Endothelial cell of umbilical vein (primary cell): ENCODE measurements around the gene PSMB3. TPM values are rescaled to one million over a fixed set of nuclear protein-coding genes. Genes with fewer than 3 reads are reported as not detected.

ENCODE experiments used
- BruUV-seq: library from RNA; stranded (reverse); fragments of 400-500 nt; replicated peaks from 2 replicates; lab custom pipeline; 2021; lab: Mats Ljungman, UMichigan
- CTCF ChIA-PET: fragments of 300-600, 350-600 bp; sonication (Branson Sonifier 250); formaldehyde crosslinking; loops from one replicate; lab custom pipeline; 2021; ENCODE audit warnings: antibody characterized with exemption, inconsistent platforms; lab: Charles Lee
- POLR2A ChIA-PET: fragments of 300-600, 350-600 bp; sonication (Branson Sonifier 250); formaldehyde crosslinking; loops from one replicate; lab custom pipeline; 2021; ENCODE audit warnings: antibody characterized with exemption, inconsistent platforms; lab: Charles Lee
- DNase-seq: peaks from one replicate; pipeline ENCODE4 v3.0.0-alpha.2; 2011; ENCODE audit warnings: low read depth, low spot score
- FAIRE-seq: peaks from 2 replicates; lab custom pipeline; 2011; peaks lifted over from hg19 to GRCh38; lab: Jason Lieb, UNC
- H2AFZ ChIP-seq: 2 replicates; pipeline ENCODE4 v1.6.0; 2012; ENCODE audit warnings: low read depth, low read length, control low read depth, inconsistent platforms
- H3K27ac ChIP-seq: 2 replicates; pipeline ENCODE4 v1.5.1; 2011; ENCODE audit warnings: low read depth, mild to moderate bottlenecking, control low read depth, low read length, moderate library complexity; ENCODE audit not compliant: insufficient read depth
- H3K27me3 ChIP-seq, 2 experiments: 2 replicates each; pipeline versions ENCODE4 v1.6.0 to v1.6.1; 2011; ENCODE audit warnings: low read length in 2 of 2, mixed read lengths in 1 of 2; ENCODE audit not compliant: control insufficient read depth in 2 of 2, insufficient read depth in 2 of 2
- H3K36me3 ChIP-seq, 2 experiments: 2 replicates in 1 of 2; 3 replicates in 1 of 2; pipeline ENCODE4 v1.5.1; 2011; ENCODE audit warnings: low read length in 2 of 2, mild to moderate bottlenecking in 1 of 2, moderate library complexity in 1 of 2; ENCODE audit not compliant: control insufficient read depth in 2 of 2, insufficient read depth in 2 of 2; ENCODE audit errors: extremely low read depth in 1 of 2
- H3K4me1 ChIP-seq: 3 replicates; pipeline ENCODE4 v1.5.1; 2011; ENCODE audit warnings: mild to moderate bottlenecking, low read length; ENCODE audit not compliant: control insufficient read depth, insufficient read depth; ENCODE audit errors: extremely low read depth
- H3K4me2 ChIP-seq: 2 replicates; pipeline ENCODE4 v1.6.1; 2011; ENCODE audit warnings: low read length, control low read depth, mixed read lengths; ENCODE audit not compliant: insufficient read depth
- H3K4me3 ChIP-seq, 3 experiments: fragments of 200-600 bp in 1 of 3; sonication (generic), shearing (Covaris generic) in 1 of 3; replicated peaks in 1 of 3; 2 replicates each; pipeline ENCODE4 v1.5.1; 2011 to 2016; ENCODE audit warnings: control low read depth in 3 of 3, low read length in 3 of 3, mild to moderate bottlenecking in 2 of 3, inconsistent platforms in 1 of 3, low read depth in 1 of 3, moderate library complexity in 1 of 3; ENCODE audit not compliant: insufficient read depth in 1 of 3
- H3K79me2 ChIP-seq: 2 replicates; pipeline ENCODE4 v1.6.0; 2012; ENCODE audit warnings: low read length, inconsistent platforms; ENCODE audit not compliant: control insufficient read depth, insufficient read depth
- H3K9ac ChIP-seq: replicated peaks from 2 replicates; pipeline ENCODE3; 2011; ENCODE audit warnings: low read length, control low read depth; ENCODE audit not compliant: insufficient read depth; ENCODE audit errors: extremely low read depth
- H3K9me1 ChIP-seq: replicated peaks from 3 replicates; pipeline ENCODE4 v1.6.0; 2011; ENCODE audit warnings: mild to moderate bottlenecking, low read length; ENCODE audit not compliant: control insufficient read depth, insufficient read depth; ENCODE audit errors: extremely low read depth
- H3K9me3 ChIP-seq: replicated peaks from 2 replicates; pipeline ENCODE4 v1.5.1; 2012; ENCODE audit warnings: low read length, inconsistent platforms; ENCODE audit not compliant: control insufficient read depth, insufficient read depth
- H4K20me1 ChIP-seq: replicated peaks from 2 replicates; pipeline ENCODE3; 2011; ENCODE audit warnings: mild to moderate bottlenecking, low read length; ENCODE audit not compliant: control insufficient read depth, insufficient read depth; ENCODE audit errors: extremely low read depth
- EZH2 ChIP-seq: IDR thresholded peaks from 2 replicates; pipeline ENCODE4 v1.6.1; 2012; ENCODE audit warnings: borderline replicate concordance, low read depth, mild to moderate bottlenecking, moderate library complexity, low read length, inconsistent platforms; ENCODE audit not compliant: severe bottlenecking
- FOS ChIP-seq: IDR thresholded peaks from 2 replicates; pipeline ENCODE4 v1.6.1; 2011; ENCODE audit warnings: mild to moderate bottlenecking, low read length, moderate library complexity, borderline replicate concordance; ENCODE audit not compliant: insufficient read depth
- GATA2 ChIP-seq: IDR thresholded peaks from 2 replicates; pipeline ENCODE4 v1.7.0; 2011; ENCODE audit warnings: low read depth, mild to moderate bottlenecking, moderate library complexity, mixed read lengths, low read length; ENCODE audit not compliant: insufficient read length, insufficient read depth
- JUN ChIP-seq: IDR thresholded peaks from 2 replicates; pipeline ENCODE4 v1.6.1; 2011; ENCODE audit warnings: borderline replicate concordance, low read depth; ENCODE audit not compliant: insufficient read length, insufficient read depth
- MYC ChIP-seq: IDR thresholded peaks from one replicate; pipeline ENCODE4 v1.6.1; 2011; ENCODE audit warnings: mild to moderate bottlenecking, low read depth, low read length
- POLR2A ChIP-seq: IDR thresholded peaks from 2 replicates; pipeline ENCODE4 v1.6.1; 2012; ENCODE audit warnings: low read depth, mild to moderate bottlenecking, control low read depth, low read length
- POLR2AphosphoS5 ChIP-seq: IDR thresholded peaks from 2 replicates; pipeline ENCODE4 v1.6.1; 2012; ENCODE audit warnings: low read depth, mild to moderate bottlenecking, control low read depth, low read length, moderate library complexity; ENCODE audit not compliant: insufficient read depth
- dilution Hi-C: fragments of 300-500 bp; cut with MboI; formaldehyde crosslinking; loops from one replicate; pipeline ENCODE4 v1.15.0; 2019; ENCODE audit warnings: low sequenced_read_pairs; ENCODE audit not compliant: extremely low pct_ligation_motif_present
- intact Hi-C: fragments of 100-400 bp; cut with micrococcal nuclease; formaldehyde crosslinking; loops from one replicate; pipeline ENCODE4 v1.10.0; 2022
- polyA plus RNA-seq, 4 experiments: library from polyadenylated mRNA; depleted of rRNA in 3 of 4; stranded (reverse) in 3 of 4; unstranded in 1 of 4; fragments of >200 nt; gene quantifications; 2 replicates each; pipeline versions ENCODE4 v1.2.1 to v1.2.3, GENCODE V29; 2011 to 2012; ENCODE audit warnings: missing spikeins in 1 of 4
- total RNA-seq: library from RNA; stranded (reverse); gene quantifications from 2 replicates; pipeline ENCODE4 v1.2.3, GENCODE V29; 2021
- TF ChIP-seq, protein P1 (sequence below): IDR thresholded peaks from 2 replicates; pipeline ENCODE4 v1.6.1; 2011; ENCODE audit not compliant: insufficient read depth, insufficient read length
- TF ChIP-seq, protein P2 (sequence below), 2 donors: IDR thresholded peaks; 1 replicate in 1 of 2; 2 replicates in 1 of 2; pipeline ENCODE4 v1.5.1; 2011; ENCODE audit warnings: low read length in 2 of 2, mild to moderate bottlenecking in 2 of 2, moderate library complexity in 2 of 2, control low read depth in 1 of 2, inconsistent platforms in 1 of 2, low read depth in 1 of 2; ENCODE audit not compliant: insufficient read depth in 1 of 2; ENCODE audit errors: extremely low read depth in 1 of 2

Gene PSMB3
- total and polyA plus RNA-seq, 2 donors (not counting 3 experiments of a cell fraction or from before 2014, with no cell fraction given), result 213 to 685 TPM

DNA sequence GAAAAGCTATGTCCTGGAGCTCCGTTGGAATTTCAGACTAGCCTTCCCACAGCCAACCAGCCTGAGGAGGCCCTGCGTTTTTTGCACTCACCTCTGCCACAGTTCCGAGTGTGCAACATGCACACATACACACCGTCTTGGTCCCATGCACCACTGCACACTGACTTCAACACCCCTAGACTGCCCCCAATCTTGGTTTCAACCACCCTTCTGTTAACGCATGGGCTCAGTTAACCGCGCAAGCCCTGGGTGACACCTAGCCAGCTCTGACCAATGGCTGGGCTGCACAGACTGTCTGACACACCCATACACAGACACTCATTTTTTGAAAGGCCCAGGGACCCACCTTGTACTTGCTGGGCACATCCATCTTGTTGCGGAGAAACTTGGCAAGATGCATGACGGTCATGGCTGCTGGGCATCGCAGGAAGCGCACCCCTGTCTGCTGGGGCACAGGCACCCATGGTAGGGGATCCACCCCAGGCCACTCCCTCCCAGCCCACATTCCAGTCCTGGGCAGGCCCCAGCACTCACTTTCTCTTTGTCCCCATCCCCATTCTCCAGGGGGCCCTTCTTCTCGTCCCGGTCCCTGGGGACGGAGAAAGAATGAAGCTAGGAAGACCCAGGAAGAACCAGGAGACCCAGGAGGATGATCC is 14.4 kb upstream of the PSMB3 start:
- no peak overlapping the region for H2AFZ ChIP-seq
- H3K9me1 ChIP-seq, result no peaks in the 10 kb centered on the region
- H3K4me3 ChIP-seq, result no peak overlapping the region
- H3K4me2 ChIP-seq, result no peak overlapping the region
- ChIA-PET CTCF (interaction anchor here (0.7 to 5.4 kb wide), 2 partner anchors 20 to 61 kb away, joined by 5 to 138 read pairs; partner anchors contain the start of gene EPOP), POLR2A (interaction anchor here (1.0 kb wide), 1 partner anchor 75 kb away, joined by 3 read pairs; no protein-coding TSS in a partner anchor)
- DNase-seq (no peak), FAIRE-seq (no peak)
- no TSS peak for BruUV-seq
- TF ChIP-seq MYC, result no peak
- no peak for TF ChIP-seq POLR2AphosphoS5
- TF ChIP-seq POLR2A, result no peak
- TF ChIP-seq, protein P1, sequence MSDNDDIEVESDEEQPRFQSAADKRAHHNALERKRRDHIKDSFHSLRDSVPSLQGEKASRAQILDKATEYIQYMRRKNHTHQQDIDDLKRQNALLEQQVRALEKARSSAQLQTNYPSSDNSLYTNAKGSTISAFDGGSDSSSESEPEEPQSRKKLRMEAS, result no peak
- TF ChIP-seq EZH2, result no peak
- TF ChIP-seq GATA2, result no peak
- TF ChIP-seq, protein P2, sequence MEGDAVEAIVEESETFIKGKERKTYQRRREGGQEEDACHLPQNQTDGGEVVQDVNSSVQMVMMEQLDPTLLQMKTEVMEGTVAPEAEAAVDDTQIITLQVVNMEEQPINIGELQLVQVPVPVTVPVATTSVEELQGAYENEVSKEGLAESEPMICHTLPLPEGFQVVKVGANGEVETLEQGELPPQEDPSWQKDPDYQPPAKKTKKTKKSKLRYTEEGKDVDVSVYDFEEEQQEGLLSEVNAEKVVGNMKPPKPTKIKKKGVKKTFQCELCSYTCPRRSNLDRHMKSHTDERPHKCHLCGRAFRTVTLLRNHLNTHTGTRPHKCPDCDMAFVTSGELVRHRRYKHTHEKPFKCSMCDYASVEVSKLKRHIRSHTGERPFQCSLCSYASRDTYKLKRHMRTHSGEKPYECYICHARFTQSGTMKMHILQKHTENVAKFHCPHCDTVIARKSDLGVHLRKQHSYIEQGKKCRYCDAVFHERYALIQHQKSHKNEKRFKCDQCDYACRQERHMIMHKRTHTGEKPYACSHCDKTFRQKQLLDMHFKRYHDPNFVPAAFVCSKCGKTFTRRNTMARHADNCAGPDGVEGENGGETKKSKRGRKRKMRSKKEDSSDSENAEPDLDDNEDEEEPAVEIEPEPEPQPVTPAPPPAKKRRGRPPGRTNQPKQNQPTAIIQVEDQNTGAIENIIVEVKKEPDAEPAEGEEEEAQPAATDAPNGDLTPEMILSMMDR (IDR thresholded peaks at IDR 0.05; ENCODE audit: extremely low read depth in 1 of 2, insufficient read depth in 1 of 2, low read depth in 1 of 2, low read length in 2 of 2), result no peak
- TF ChIP-seq JUN, result no peak
- no peak for TF ChIP-seq FOS
- no peaks in the 10 kb centered on the region for H3K27me3 ChIP-seq
- H3K36me3 ChIP-seq, result peaks cover 2 to 38% of the 10 kb centered on the region in 2 experiments
- dilution Hi-C loops (no loop called here), intact Hi-C loops (no loop called here)
- peaks cover 6% of the 10 kb centered on the region for H3K4me1 ChIP-seq
- no peaks in the 10 kb centered on the region for H3K9me3 ChIP-seq
- H4K20me1 ChIP-seq, result no peaks in the 10 kb centered on the region
- no peak overlapping the region for H3K9ac ChIP-seq
- peaks cover 36% of the 10 kb centered on the region for H3K79me2 ChIP-seq
- no peak overlapping the region for H3K27ac ChIP-seq
